Measurements from ENCODE around the gene RIPK1.
"Not testable (repeated sequence)": the region's sequence is repeated elsewhere in the genome, so short reads cannot be mapped to it uniquely, and the experiment has no call there.

The RIPK1 gene

GRCh38 chr6:3147914-3148757 lies 79.8 kb downstream of the RIPK1 start:
- no peak overlapping the region for H2AK5ac ChIP-seq (ENCODE audit: low read length)
- no peak overlapping the region for H3K18ac ChIP-seq (ENCODE audit: low read length)
- no peak overlapping the region for H3K56ac ChIP-seq (ENCODE audit: low read length)
- no peaks in the 10 kb centered on the region for H3K79me1 ChIP-seq (ENCODE audit: low read length)
- no peak overlapping the region for H2BK5ac ChIP-seq (ENCODE audit: low read length)
- H3K79me2 ChIP-seq (ENCODE audit: control insufficient read depth, insufficient read depth, low read length) = no peaks in the 10 kb centered on the region
- no peak overlapping the region for H2BK120ac ChIP-seq (ENCODE audit: low read depth, low read length)
- H3K27ac ChIP-seq (ENCODE audit: low read depth, low read length) = no peak overlapping the region
- no peak overlapping the region for H4K8ac ChIP-seq (ENCODE audit: low read depth, low read length)
- H3K23ac ChIP-seq (ENCODE audit: low read length) = no peak overlapping the region
- no peak overlapping the region for H2BK15ac ChIP-seq (replicated peaks; ENCODE audit: low read depth)
- no peaks in the 10 kb centered on the region for H3K4me1 ChIP-seq (ENCODE audit: control insufficient read depth, low read depth, low read length)
- H3K36me3 ChIP-seq (ENCODE audit: control insufficient read depth, insufficient read depth, low read length) = peaks cover 2% of the 10 kb centered on the region
- H3K4me3 ChIP-seq (ENCODE audit: low read length) = no peak overlapping the region
- no peak overlapping the region for H3K4me2 ChIP-seq (ENCODE audit: low read length)
- H3K9ac ChIP-seq (ENCODE audit: low read length) = no peak overlapping the region
- no peak overlapping the region for H3K4ac ChIP-seq (ENCODE audit: low read depth, low read length)
- DNase-seq = no peak
- WGBS (ENCODE audit: extremely low coverage, insufficient coverage, low lambda C conversion rate) = no CpG with 5 or more reads among the region's 6 CpGs
- H4K5ac ChIP-seq (ENCODE audit: low read length) = no peak overlapping the region
- H3K27me3 ChIP-seq (ENCODE audit: insufficient read depth, low read length, poor library complexity) = no peaks in the 10 kb centered on the region

GRCh38 chr6:3151691-3152090 lies 83.4 kb downstream of the RIPK1 start:
- no peak overlapping the region for H3K27ac ChIP-seq (ENCODE audit: low read depth, low read length)
- no peak overlapping the region for H3K56ac ChIP-seq (ENCODE audit: low read length)

GRCh38 chr6:3152689-3153088 lies 84.4 kb downstream of the RIPK1 start:
- Histone ChIP-seq H2BK15ac (replicated peaks; ENCODE audit: low read depth) (no peak overlapping the region), H3K79me2 (ENCODE audit: control insufficient read depth, insufficient read depth, low read length) (peaks cover 20% of the 10 kb centered on the region), H3K4me3 (ENCODE audit: low read length) (no peak overlapping the region), H3K4ac (ENCODE audit: low read depth, low read length) (no peak overlapping the region), H4K5ac (ENCODE audit: low read length) (no peak overlapping the region), H3K56ac (ENCODE audit: low read length) (no peak overlapping the region), H2BK5ac (ENCODE audit: low read length) (no peak overlapping the region), H3K36me3 (ENCODE audit: control insufficient read depth, insufficient read depth, low read length) (peaks cover 6% of the 10 kb centered on the region), H3K27ac (ENCODE audit: low read depth, low read length) (no peak overlapping the region), H3K27me3 (ENCODE audit: insufficient read depth, low read length, poor library complexity) (no peaks in the 10 kb centered on the region), H2BK120ac (ENCODE audit: low read depth, low read length) (no peak overlapping the region), H2AK5ac (ENCODE audit: low read length) (no peak overlapping the region), H3K18ac (ENCODE audit: low read length) (no peak overlapping the region), H3K23ac (ENCODE audit: low read length) (no peak overlapping the region), H3K79me1 (ENCODE audit: low read length) (peaks cover 5% of the 10 kb centered on the region), H4K8ac (ENCODE audit: low read depth, low read length) (no peak overlapping the region), H3K9ac (ENCODE audit: low read length) (no peak overlapping the region), H3K4me2 (ENCODE audit: low read length) (no peak overlapping the region), H3K4me1 (ENCODE audit: control insufficient read depth, low read depth, low read length) (no peaks in the 10 kb centered on the region)
- no peak for DNase-seq
- no CpG with 5 or more reads among the region's 3 CpGs for WGBS (ENCODE audit: extremely low coverage, insufficient coverage, low lambda C conversion rate)

More at GRCh38 chr6:3151691-3152090, 83.4 kb downstream of the RIPK1 start:
- Histone ChIP-seq H2BK120ac (ENCODE audit: low read depth, low read length) (no peak overlapping the region), H3K27me3 (ENCODE audit: insufficient read depth, low read length, poor library complexity) (no peaks in the 10 kb centered on the region), H3K9ac (ENCODE audit: low read length) (no peak overlapping the region), H3K23ac (ENCODE audit: low read length) (no peak overlapping the region), H3K36me3 (ENCODE audit: control insufficient read depth, insufficient read depth, low read length) (peaks cover 7% of the 10 kb centered on the region), H3K4me3 (ENCODE audit: low read length) (no peak overlapping the region), H3K4me2 (ENCODE audit: low read length) (no peak overlapping the region), H3K79me2 (ENCODE audit: control insufficient read depth, insufficient read depth, low read length) (peaks cover 14% of the 10 kb centered on the region), H3K79me1 (ENCODE audit: low read length) (peaks cover 3% of the 10 kb centered on the region), H2BK15ac (replicated peaks; ENCODE audit: low read depth) (no peak overlapping the region), H4K5ac (ENCODE audit: low read length) (no peak overlapping the region), H3K4me1 (ENCODE audit: control insufficient read depth, low read depth, low read length) (no peaks in the 10 kb centered on the region), H2BK5ac (ENCODE audit: low read length) (no peak overlapping the region), H4K8ac (ENCODE audit: low read depth, low read length) (no peak overlapping the region), H3K18ac (ENCODE audit: low read length) (no peak overlapping the region), H2AK5ac (ENCODE audit: low read length) (no peak overlapping the region), H3K4ac (ENCODE audit: low read depth, low read length) (no peak overlapping the region)
- no CpG with 5 or more reads among the region's 5 CpGs for WGBS (ENCODE audit: extremely low coverage, insufficient coverage, low lambda C conversion rate)
- no peak for DNase-seq

GRCh38 chr6:3155416-3155815 lies 87.1 kb downstream of the RIPK1 start:
- not testable (repeated sequence) for H3K36me3 ChIP-seq (ENCODE audit: control insufficient read depth, insufficient read depth, low read length); H3K4ac ChIP-seq (ENCODE audit: low read depth, low read length); H3K27me3 ChIP-seq (ENCODE audit: insufficient read depth, low read length, poor library complexity); H4K5ac ChIP-seq (ENCODE audit: low read length); H3K4me1 ChIP-seq (ENCODE audit: control insufficient read depth, low read depth, low read length); H4K8ac ChIP-seq (ENCODE audit: low read depth, low read length); H3K23ac ChIP-seq (ENCODE audit: low read length); H2BK15ac ChIP-seq (replicated peaks; ENCODE audit: low read depth); H3K18ac ChIP-seq (ENCODE audit: low read length); H3K27ac ChIP-seq (ENCODE audit: low read depth, low read length); H2BK5ac ChIP-seq (ENCODE audit: low read length); H3K79me1 ChIP-seq (ENCODE audit: low read length); DNase-seq; H2BK120ac ChIP-seq (ENCODE audit: low read depth, low read length); H2AK5ac ChIP-seq (ENCODE audit: low read length)
- Histone ChIP-seq H3K9ac (ENCODE audit: low read length) (peak overlapping the region; percentile 37), H3K79me2 (ENCODE audit: control insufficient read depth, insufficient read depth, low read length) (peaks cover 20% of the 10 kb centered on the region), H3K4me3 (ENCODE audit: low read length) (peak overlapping the region; percentile 2), H3K4me2 (ENCODE audit: low read length) (peak overlapping the region; percentile 39), H3K56ac (ENCODE audit: low read length) (peak overlapping the region; percentile 62)
- no CpG with 5 or more reads among the region's 6 CpGs for WGBS (ENCODE audit: extremely low coverage, insufficient coverage, low lambda C conversion rate)

GRCh38 chr6:3156184-3157130 lies 88.2 kb downstream of the RIPK1 start:
- not testable (repeated sequence) for H3K79me1 ChIP-seq (ENCODE audit: low read length); H2BK15ac ChIP-seq (replicated peaks; ENCODE audit: low read depth); H4K5ac ChIP-seq (ENCODE audit: low read length); H3K27me3 ChIP-seq (ENCODE audit: insufficient read depth, low read length, poor library complexity); H2AK5ac ChIP-seq (ENCODE audit: low read length); DNase-seq; H3K23ac ChIP-seq (ENCODE audit: low read length); H4K8ac ChIP-seq (ENCODE audit: low read depth, low read length); H3K4ac ChIP-seq (ENCODE audit: low read depth, low read length); H2BK120ac ChIP-seq (ENCODE audit: low read depth, low read length); H3K36me3 ChIP-seq (ENCODE audit: control insufficient read depth, insufficient read depth, low read length); H3K18ac ChIP-seq (ENCODE audit: low read length); H2BK5ac ChIP-seq (ENCODE audit: low read length); H3K4me1 ChIP-seq (ENCODE audit: control insufficient read depth, low read depth, low read length)
- Histone ChIP-seq H3K4me3 (ENCODE audit: low read length) (peak overlapping the region; percentile 97), H3K56ac (ENCODE audit: low read length) (peak overlapping the region; percentile 95), H3K27ac (ENCODE audit: low read depth, low read length) (peak overlapping the region; percentile 77), H3K9ac (ENCODE audit: low read length) (peak overlapping the region; percentile 96), H3K4me2 (ENCODE audit: low read length) (peak overlapping the region; percentile 69), H3K79me2 (ENCODE audit: control insufficient read depth, insufficient read depth, low read length) (peaks cover 20% of the 10 kb centered on the region)
- WGBS (ENCODE audit: extremely low coverage, insufficient coverage, low lambda C conversion rate) = no CpG with 5 or more reads among the region's 32 CpGs
